GM23248 (cell line): ENCODE results near the gene GALP.

ENCODE experiments used
- EZH2 ChIP-seq: fragments of 200-600 bp; sonication (generic); IDR thresholded peaks from 2 replicates; pipeline ENCODE4 v1.6.1; 2018; ENCODE audit warnings: antibody characterized with exemption, mild to moderate bottlenecking; ENCODE audit not compliant: insufficient read depth, poor library complexity, severe bottlenecking
- EZH2phosphoT487 ChIP-seq: fragments of 200-600 bp; sonication (generic); IDR thresholded peaks from 2 replicates; pipeline ENCODE4 v1.6.1; 2018; ENCODE audit warnings: antibody characterized with exemption, moderate library complexity, mild to moderate bottlenecking, low read depth; ENCODE audit not compliant: insufficient read depth

DNA sequence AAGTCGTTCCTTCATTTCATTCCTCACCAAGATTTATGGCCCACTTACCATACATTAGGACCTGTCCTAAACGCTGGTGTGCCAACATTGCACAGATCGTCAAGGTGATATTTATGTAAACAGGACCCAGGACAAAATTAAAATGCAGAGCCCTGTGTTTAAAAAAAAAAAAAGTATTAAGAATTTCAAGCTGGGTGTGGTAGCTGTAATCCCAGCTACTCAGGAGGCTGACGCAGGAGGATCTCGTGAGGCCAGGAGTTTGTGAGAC lies 41.2 kb upstream of the GALP start:
- TF ChIP-seq EZH2 (no peak), EZH2phosphoT487 (no peak)
